Gastroesophageal sphincter (tissue), 4 donors: ENCODE data around the gene KPNA6. TPM values are rescaled to one million over a fixed set of nuclear protein-coding genes. Genes with fewer than 3 reads are reported as not detected.

Experiments used
- ATAC-seq: fragments of 150-250 bp; one replicate; pipeline ENCODE4 v1.9.1; 2016; ENCODE audit warnings: mild to moderate bottlenecking, moderate library complexity
- H3K27ac ChIP-seq, 4 donors: fragments of 200-600 bp; sonication (generic) in 3 of 4; 1 replicate in 3 of 4; 2 replicates in 1 of 4; pipeline ENCODE4 v1.5.1; 2016 to 2019
- H3K27me3 ChIP-seq: fragments of 200-600 bp; sonication (generic); one replicate; pipeline ENCODE4 v1.5.1; 2019
- H3K36me3 ChIP-seq, 2 donors: fragments of 200-600 bp; sonication (generic); one replicate each; pipeline ENCODE4 v1.5.1; 2019; ENCODE audit warnings: control low read depth in 1 of 2
- H3K4me1 ChIP-seq, 3 donors: fragments of 200-600 bp; sonication (generic); 1 replicate in 2 of 3; 2 replicates in 1 of 3; pipeline ENCODE4 v1.5.1; 2016 to 2019; ENCODE audit warnings: control low read depth in 2 of 3
- H3K4me3 ChIP-seq, 2 donors: fragments of 200-600 bp; sonication (generic); one replicate each; pipeline ENCODE4 v1.5.1; 2019; ENCODE audit warnings: mild to moderate bottlenecking in 1 of 2, moderate library complexity in 1 of 2
- H3K9me3 ChIP-seq, 3 donors: fragments of 200-600 bp; sonication (generic); one replicate each; pipeline ENCODE4 v1.5.1; 2017 to 2019; ENCODE audit warnings: control low read depth in 2 of 3
- CTCF ChIP-seq, 4 experiments: fragments of 200-600 bp in 2 of 4; fragments of 450-650 bp in 2 of 4; sonication (generic) in 1 of 4; IDR thresholded peaks; one replicate each; pipeline ENCODE4 v1.5.1; 2017 to 2019; ENCODE audit warnings: antibody characterized with exemption in 4 of 4, mild to moderate bottlenecking in 2 of 4, moderate library complexity in 2 of 4
- EP300 ChIP-seq: sonication (generic); formaldehyde crosslinking; IDR thresholded peaks from one replicate; pipeline ENCODE4 v1.6.1; 2017; ENCODE audit warnings: antibody characterized with exemption, mild to moderate bottlenecking
- POLR2A ChIP-seq, 2 donors: fragments of 450-650 bp; IDR thresholded peaks; one replicate each; pipeline ENCODE4 v1.6.1; 2017; ENCODE audit warnings: antibody characterized with exemption in 2 of 2, mild to moderate bottlenecking in 2 of 2, moderate library complexity in 1 of 2
- POLR2AphosphoS5 ChIP-seq: sonication (generic); formaldehyde crosslinking; IDR thresholded peaks from one replicate; pipeline ENCODE4 v1.6.1; 2017; ENCODE audit warnings: antibody characterized with exemption
- WGBS, 2 donors: methylation state at CpG; one replicate each; pipeline ENCODE4 v1.1.5; 2018; ENCODE audit warnings: low coverage in 1 of 2; 5-methylcytosine and 5-hydroxymethylcytosine counted together
- total RNA-seq, 4 donors: library from RNA; depleted of rRNA; stranded (reverse); fragments of >200 nt; gene quantifications; one replicate each; pipeline ENCODE4 v1.1.0, GENCODE V29; 2016

KPNA6 gene
- total RNA-seq, 4 donors from 2014 or later: 52.9 to 70.4 (median 57.6) TPM

GRCh38 chr1:32179443-32180185 lies 71.8 kb downstream of the KPNA6 start, which contains the start of gene TXLNA:
TSS of gene TXLNA (plus strand) at chr1:32179675. CDS start at chr1:32180346, 671 bp downstream.
- Histone ChIP-seq H3K36me3 (peaks cover 0 to 44% of the 10 kb centered on the region in 2 donors), H3K4me3 (peak within 1 kb of the TSS; percentile 70 to 71), H3K27me3 (no peaks in the 10 kb centered on the region), H3K27ac (peak within 1 kb of the TSS; percentile 89 to 96 (median 94)), H3K4me1 (peaks cover 7 to 55% (median 19%) of the 10 kb centered on the region in 3 donors), H3K9me3 (no peaks in the 10 kb centered on the region)
- TF ChIP-seq POLR2A (IDR thresholded peaks at IDR 0.05) (peak; percentile 63 to 84), CTCF (IDR thresholded peaks at IDR 0.05) (peak in 3 of 4 experiments; percentile 2 to 45 (median 25)), EP300 (no peak), POLR2AphosphoS5 (peak; percentile 81)
- 0% methylated on average over 10 of the region's 79 CpGs; no CpG with 5 or more reads in 1 of the 2 donors for WGBS, 2 donors
- peak; percentile 97 for ATAC-seq

DNA sequence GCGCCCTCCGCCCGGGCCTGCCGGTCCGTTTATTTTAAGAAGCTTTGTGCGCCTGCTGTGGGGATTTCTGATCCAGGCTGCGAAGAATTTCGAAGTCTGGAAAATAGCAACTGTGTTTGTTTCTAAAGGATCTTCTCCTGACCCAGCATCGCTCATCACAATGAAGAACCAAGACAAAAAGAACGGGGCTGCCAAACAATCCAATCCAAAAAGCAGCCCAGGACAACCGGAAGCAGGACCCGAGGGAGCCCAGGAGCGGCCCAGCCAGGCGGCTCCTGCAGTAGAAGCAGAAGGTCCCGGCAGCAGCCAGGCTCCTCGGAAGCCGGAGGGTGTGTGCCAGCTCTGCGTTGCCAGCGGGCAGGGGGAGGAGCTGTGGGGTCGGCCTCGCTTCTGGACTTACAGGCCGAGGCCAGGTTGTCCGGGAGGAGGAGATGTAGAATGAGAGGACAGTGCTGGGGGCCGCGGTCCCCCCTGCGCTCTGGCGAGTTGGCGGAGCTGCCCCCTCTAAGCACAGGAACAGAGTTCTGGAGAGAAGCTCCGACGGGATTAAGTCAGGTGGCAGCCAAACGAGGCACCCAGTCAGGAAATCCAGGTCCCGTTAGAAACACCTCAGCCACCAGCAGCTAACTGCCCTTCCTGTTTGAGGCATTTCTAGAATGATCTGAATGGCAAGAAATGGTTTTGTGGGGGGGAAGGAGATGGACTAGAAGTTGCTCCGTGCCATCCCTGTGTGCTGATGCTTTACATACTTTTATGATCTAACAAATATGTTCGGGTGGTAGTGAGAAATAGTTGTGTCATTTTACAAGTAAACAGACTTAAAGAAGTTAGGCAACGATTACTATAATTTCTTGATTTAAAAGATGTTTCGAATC lies 72.6 kb downstream of the KPNA6 start:
- Histone ChIP-seq H3K36me3 (peaks cover 0 to 44% of the 10 kb centered on the region in 2 donors), H3K27ac (peak overlapping the region; percentile 89 to 96 (median 94)), H3K9me3 (no peaks in the 10 kb centered on the region), H3K4me3 (peak overlapping the region; percentile 70 to 71), H3K27me3 (no peaks in the 10 kb centered on the region), H3K4me1 (peaks cover 7 to 63% (median 23%) of the 10 kb centered on the region in 3 donors)
- TF ChIP-seq POLR2AphosphoS5: no peak
- TF ChIP-seq EP300: no peak
- TF ChIP-seq CTCF (IDR thresholded peaks at IDR 0.05): no peak
- TF ChIP-seq POLR2A (IDR thresholded peaks at IDR 0.05): no peak
- peak; percentile 34 for ATAC-seq
- WGBS, 2 donors: 6 to 10% methylated on average over 7 to 12 of the region's 36 CpGs

DNA sequence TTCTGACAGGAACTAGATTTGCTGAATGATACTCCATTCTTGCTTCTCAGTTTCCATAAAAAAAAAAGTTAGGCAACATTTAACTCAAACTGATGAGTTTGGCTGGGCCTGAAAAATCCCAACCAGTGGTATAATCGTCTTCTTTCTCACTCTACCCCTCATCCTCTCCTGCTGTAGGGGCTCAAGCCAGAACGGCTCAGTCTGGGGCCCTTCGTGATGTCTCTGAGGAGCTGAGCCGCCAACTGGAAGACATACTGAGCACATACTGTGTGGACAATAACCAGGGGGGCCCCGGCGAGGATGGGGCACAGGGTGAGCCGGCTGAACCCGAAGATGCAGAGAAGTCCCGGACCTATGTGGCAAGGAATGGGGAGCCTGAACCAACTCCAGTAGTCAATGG lies 73.2 kb downstream of the KPNA6 start:
- H3K27ac ChIP-seq: peak overlapping the region in 3 of 4 donors; percentile 93 to 96 (median 96)
- no peaks in the 10 kb centered on the region for H3K27me3 ChIP-seq
- H3K4me1 ChIP-seq: peaks cover 7 to 69% (median 23%) of the 10 kb centered on the region in 3 donors
- ATAC-seq: no peak
- TF ChIP-seq EP300 (no peak), POLR2A (IDR thresholded peaks at IDR 0.05) (no peak), POLR2AphosphoS5 (no peak), CTCF (IDR thresholded peaks at IDR 0.05) (no peak)
- peak overlapping the region in 1 of 2 donors; percentile 71 for H3K4me3 ChIP-seq
- WGBS, 2 donors: 13 to 14% methylated on average over 1 of the region's 9 CpGs
- no peaks in the 10 kb centered on the region for H3K9me3 ChIP-seq
- peaks cover 0 to 50% of the 10 kb centered on the region in 2 donors for H3K36me3 ChIP-seq

- no peaks in the 10 kb centered on the region for H3K27me3 ChIP-seq
- no peaks in the 10 kb centered on the region for H3K9me3 ChIP-seq
- WGBS, 2 donors: 60 to 74% methylated on average over 1 to 4 of the region's 5 CpGs
- peak overlapping the region in 3 of 4 donors; percentile 93 to 96 (median 96) for H3K27ac ChIP-seq
- peaks cover 0 to 55% of the 10 kb centered on the region in 2 donors for H3K36me3 ChIP-seq
- peaks cover 7 to 72% (median 23%) of the 10 kb centered on the region in 3 donors for H3K4me1 ChIP-seq
- H3K4me3 ChIP-seq: peak overlapping the region in 1 of 2 donors; percentile 71
- ATAC-seq: no peak
- TF ChIP-seq POLR2AphosphoS5 (no peak), CTCF (IDR thresholded peaks at IDR 0.05) (no peak)
Observed at GRCh38 chr1:32181563-32181962, 73.7 kb downstream of the KPNA6 start.
